GM10248 (cell line): ENCODE measurements around the gene GALNT4.

ENCODE experiments used
- CTCF ChIA-PET: fragments of 300-600 bp; sonication (Branson Sonifier 250); formaldehyde crosslinking; extraction: SDS; loops from one replicate; lab custom pipeline; 2021; ENCODE audit warnings: antibody characterized with exemption; lab: Yijun Ruan, JAX
- POLR2A ChIA-PET: fragments of 350-650 bp; sonication (Branson Sonifier 250); formaldehyde crosslinking; extraction: SDS; loops from one replicate; lab custom pipeline; 2020; ENCODE audit warnings: antibody characterized with exemption; lab: Yijun Ruan, JAX
- DNase-seq: peaks from one replicate; pipeline ENCODE4 v3.0.0; 2012; ENCODE audit errors: extremely low spot score
- TF ChIP-seq, protein P1 (sequence below): IDR thresholded peaks from 2 replicates; pipeline ENCODE4 v1.5.1; 2012; ENCODE audit warnings: mild to moderate bottlenecking, low read depth; ENCODE audit errors: extremely low read depth, missing control alignments, control extremely low read depth

The GALNT4 gene

DNA sequence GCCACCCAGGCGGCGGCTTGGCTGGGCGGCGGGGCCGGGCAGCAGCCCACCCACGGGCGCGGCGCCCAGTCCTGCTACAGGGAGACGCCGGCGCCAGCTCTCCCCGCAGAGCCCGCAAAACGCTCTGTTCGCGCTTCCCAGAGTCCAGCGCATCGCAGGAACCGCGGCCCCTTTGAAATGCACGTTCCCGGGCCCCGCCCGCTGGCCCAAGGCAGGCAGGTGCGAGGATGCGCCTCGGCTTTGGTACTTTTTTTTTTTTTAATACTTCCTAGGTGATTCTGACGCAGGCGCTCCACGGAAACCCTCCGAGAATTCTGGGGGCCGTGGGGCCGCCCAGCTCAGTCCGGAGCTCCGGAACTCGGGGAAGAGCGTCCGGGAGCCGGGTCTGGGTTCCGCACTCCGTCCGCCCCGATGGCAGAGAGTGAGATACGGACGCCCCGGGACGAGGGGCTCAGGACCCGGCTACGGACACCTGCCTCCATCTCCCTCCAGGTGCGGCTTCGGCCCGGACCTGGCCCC is 768 bp upstream of the GALNT4 start:
- ChIA-PET CTCF (interaction anchor here (0.9 to 9.7 kb wide), 12 partner anchors 13 to 507 kb away, joined by 3 to 132 read pairs (median 6); partner anchors contain the start of gene ATP2B1), POLR2A (interaction anchor here (0.6 kb wide), 1 partner anchor 278 kb away, joined by 4 read pairs; no protein-coding TSS in a partner anchor)
- peak; percentile 60 for DNase-seq
- TF ChIP-seq, protein P1, sequence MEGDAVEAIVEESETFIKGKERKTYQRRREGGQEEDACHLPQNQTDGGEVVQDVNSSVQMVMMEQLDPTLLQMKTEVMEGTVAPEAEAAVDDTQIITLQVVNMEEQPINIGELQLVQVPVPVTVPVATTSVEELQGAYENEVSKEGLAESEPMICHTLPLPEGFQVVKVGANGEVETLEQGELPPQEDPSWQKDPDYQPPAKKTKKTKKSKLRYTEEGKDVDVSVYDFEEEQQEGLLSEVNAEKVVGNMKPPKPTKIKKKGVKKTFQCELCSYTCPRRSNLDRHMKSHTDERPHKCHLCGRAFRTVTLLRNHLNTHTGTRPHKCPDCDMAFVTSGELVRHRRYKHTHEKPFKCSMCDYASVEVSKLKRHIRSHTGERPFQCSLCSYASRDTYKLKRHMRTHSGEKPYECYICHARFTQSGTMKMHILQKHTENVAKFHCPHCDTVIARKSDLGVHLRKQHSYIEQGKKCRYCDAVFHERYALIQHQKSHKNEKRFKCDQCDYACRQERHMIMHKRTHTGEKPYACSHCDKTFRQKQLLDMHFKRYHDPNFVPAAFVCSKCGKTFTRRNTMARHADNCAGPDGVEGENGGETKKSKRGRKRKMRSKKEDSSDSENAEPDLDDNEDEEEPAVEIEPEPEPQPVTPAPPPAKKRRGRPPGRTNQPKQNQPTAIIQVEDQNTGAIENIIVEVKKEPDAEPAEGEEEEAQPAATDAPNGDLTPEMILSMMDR = no peak

DNA sequence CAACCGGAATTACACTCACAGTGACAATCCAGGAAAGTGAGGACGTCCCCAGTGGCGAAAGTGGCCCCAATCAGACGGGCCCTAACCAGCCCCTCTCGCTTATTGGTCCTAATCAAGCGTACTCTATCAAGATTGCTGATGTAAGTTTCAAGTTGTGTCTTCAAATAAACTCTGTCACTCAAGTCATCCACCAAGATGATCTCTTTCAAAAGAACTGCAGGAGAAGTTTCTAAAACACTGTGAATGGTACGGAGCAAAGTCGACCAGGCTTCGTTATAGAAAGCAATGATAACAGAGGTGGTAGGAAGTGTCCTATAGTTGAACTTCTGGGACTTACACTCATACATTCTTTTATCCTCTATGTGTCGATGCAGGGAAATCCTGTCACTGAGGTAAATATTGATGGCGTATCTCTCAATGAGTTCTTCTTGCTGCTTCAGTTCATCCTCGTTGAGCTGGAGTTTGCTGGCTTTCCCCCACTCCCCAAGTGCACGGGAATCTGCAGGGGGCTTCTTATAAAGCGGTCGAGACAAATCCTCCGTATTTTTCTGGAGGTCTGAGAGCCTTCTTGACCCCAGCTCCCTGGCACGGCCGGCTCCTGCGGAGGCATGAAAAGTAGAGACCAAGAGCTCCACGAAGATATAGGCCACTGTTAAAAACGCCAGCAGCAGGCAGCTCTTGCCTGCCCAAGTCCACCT is 604 bp downstream of the GALNT4 start:
- no peak for DNase-seq
- CTCF ChIA-PET = interaction anchor here (0.8 to 9.7 kb wide), 15 partner anchors 12 to 506 kb away, joined by 3 to 132 read pairs (median 5); partner anchors contain the start of gene ATP2B1
- POLR2A ChIA-PET = no interaction called here
- TF ChIP-seq, protein P1 = no peak

- ChIA-PET CTCF (interaction anchor here (1.3 to 9.7 kb wide), 7 partner anchors 11 to 506 kb away, joined by 3 to 132 read pairs (median 4); no protein-coding TSS in a partner anchor), POLR2A (no interaction called here)
- TF ChIP-seq, protein P1 = no peak
- no peak for DNase-seq
Observed at GRCh38 chr12:89523393-89523792, 1.2 kb downstream of the GALNT4 start.

- POLR2A ChIA-PET = no interaction called here
Observed at GRCh38 chr12:89521364-89522223, 3.0 kb downstream of the GALNT4 start.

DNA sequence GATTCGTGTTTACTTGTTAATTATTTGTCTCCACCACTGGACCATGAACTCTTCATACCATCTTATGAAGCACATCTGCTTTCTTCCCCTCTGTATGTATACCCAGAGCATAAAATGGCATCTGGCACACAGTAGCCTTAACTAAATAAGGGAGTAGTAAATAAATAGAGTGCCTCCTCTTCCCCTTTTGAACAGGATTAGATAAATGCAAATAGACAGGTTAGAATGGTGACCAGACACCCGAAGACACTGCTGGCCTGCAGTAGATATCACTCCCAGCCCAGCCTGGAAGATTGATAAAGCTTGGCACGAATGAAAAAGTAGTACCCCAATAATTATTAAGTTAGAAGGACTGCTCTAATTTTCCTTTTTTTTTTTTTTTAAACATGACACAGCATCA is 6.9 kb downstream of the GALNT4 start:
- ChIA-PET CTCF (interaction anchor here (1.0 to 1.6 kb wide), 5 partner anchors 11 to 585 kb away, joined by 3 to 5 read pairs (median 3); no protein-coding TSS in a partner anchor), POLR2A (no interaction called here)
- TF ChIP-seq, protein P1 = no peak
- DNase-seq = no peak

More at GRCh38 chr12:89521364-89522223, 3.0 kb downstream of the GALNT4 start:
- TF ChIP-seq, protein P1 = no peak
- no peak for DNase-seq
- CTCF ChIA-PET = interaction anchor here (0.7 to 9.7 kb wide), 9 partner anchors 9 to 503 kb away, joined by 3 to 132 read pairs (median 6); no protein-coding TSS in a partner anchor

- TF ChIP-seq, protein P1 = no peak
- ChIA-PET POLR2A (no interaction called here), CTCF (interaction anchor here (1.1 to 1.6 kb wide), 5 partner anchors 10 to 586 kb away, joined by 3 to 5 read pairs (median 4); no protein-coding TSS in a partner anchor)
- no peak for DNase-seq
Observed at GRCh38 chr12:89516633-89517032, 8.0 kb downstream of the GALNT4 start.
